GM12801 (cell line): ENCODE measurements around the gene ANKH.

Source experiments
- TF ChIP-seq, protein P1 (sequence below): IDR thresholded peaks from one replicate; pipeline ENCODE4 v1.5.1; 2011; ENCODE audit warnings: control low read depth; ENCODE audit not compliant: insufficient read length; ENCODE audit errors: extremely low read depth

ANKH gene

DNA sequence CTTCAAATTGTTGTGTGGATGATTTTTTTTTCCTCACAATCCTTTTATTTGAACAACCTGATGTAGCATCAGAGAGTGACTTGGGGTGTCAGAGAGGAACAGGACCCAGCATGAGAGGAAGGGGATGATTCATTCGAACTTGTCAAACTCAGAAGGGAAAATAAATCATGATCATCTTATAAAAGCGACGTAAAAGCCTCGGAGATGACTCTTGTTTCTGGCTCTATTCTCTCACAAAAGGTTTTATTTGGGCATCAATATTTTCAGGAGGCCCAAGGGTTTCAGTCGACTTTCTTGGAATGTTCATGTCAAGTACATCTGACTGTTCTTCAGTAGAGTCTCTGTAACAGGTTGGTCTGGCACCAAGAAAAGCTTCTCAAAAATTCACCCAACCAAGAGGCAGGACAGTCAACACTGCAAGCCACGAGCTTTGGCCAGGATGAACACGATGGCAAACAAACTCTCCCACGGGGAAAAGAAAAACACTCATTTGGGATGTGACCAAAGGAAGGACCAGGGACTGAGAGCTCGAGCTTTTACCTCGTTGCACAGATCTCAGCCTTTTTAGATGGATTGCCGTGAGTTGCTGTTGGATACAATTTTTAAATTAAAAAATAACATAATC, 55.1 kb downstream of the ANKH start:
- TF ChIP-seq, protein P1, sequence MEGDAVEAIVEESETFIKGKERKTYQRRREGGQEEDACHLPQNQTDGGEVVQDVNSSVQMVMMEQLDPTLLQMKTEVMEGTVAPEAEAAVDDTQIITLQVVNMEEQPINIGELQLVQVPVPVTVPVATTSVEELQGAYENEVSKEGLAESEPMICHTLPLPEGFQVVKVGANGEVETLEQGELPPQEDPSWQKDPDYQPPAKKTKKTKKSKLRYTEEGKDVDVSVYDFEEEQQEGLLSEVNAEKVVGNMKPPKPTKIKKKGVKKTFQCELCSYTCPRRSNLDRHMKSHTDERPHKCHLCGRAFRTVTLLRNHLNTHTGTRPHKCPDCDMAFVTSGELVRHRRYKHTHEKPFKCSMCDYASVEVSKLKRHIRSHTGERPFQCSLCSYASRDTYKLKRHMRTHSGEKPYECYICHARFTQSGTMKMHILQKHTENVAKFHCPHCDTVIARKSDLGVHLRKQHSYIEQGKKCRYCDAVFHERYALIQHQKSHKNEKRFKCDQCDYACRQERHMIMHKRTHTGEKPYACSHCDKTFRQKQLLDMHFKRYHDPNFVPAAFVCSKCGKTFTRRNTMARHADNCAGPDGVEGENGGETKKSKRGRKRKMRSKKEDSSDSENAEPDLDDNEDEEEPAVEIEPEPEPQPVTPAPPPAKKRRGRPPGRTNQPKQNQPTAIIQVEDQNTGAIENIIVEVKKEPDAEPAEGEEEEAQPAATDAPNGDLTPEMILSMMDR = no peak

DNA sequence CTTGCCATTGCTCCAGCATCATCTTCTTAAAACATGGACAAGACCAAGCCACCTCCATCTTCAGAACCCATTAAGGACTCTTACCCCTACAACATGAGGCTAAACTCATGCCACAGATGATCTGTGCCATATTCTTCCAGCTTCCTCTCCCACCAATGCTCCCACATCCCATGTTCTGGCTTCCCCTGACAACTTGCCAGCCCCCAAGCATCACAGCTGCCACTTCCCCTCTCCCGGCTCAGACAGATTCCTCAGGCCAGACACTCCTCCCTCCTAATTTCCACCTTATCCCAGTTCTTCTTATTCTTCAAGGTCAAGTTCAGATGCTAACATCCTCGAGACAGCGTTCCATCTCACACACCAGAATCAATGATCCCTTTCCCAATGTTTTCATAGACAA, 57.8 kb downstream of the ANKH start:
- TF ChIP-seq, protein P1 = no peak

DNA sequence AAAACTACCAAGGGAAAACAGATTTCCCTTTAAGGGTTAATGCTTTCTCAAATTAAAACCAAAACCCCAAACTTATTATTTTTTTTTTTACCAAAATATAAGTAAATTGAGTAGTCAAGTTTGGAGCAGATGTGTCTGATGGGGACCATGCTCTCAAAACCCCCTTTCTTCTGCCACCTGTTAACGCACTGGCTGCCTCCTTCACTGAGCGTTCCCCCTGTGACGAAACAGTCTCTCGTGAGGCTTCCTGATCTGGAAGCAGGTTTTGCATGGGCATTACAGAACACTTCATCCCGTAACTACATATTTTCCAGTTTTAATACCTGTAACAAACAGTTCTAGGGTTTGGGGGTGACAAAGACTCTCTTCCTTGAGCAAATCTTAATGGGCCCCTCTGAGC, 59.4 kb downstream of the ANKH start:
- TF ChIP-seq, protein P1 = no peak

DNA sequence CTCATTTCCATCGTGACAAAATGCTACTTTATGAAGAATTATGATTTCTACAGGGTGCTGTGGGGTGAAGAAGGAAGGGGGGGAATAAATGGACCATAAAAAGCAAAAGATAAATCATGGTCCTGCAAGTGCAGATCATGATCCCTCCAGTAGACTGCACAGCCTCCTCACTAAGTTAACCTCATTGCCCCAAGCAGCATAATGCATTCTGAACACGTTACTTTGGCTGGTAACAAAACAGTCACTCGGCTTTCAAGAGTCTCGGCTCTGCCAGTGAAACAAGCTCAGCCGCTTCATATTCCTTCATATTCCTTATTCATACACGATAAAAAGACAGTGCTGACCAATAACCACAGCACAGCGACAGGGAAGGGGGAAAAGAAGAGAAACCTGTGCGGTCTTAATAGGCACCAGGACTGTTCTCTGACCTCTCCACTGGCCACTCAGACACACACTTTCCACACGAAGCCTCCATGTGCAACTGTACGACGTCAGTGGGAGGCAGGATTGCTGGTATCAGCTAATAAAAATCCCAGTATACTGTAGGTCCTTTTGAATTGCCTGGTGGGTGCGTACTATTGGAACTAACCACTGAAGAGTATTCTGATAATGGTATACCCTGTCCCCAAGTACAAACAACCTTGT, 60.5 kb downstream of the ANKH start:
- TF ChIP-seq, protein P1 = no peak

DNA sequence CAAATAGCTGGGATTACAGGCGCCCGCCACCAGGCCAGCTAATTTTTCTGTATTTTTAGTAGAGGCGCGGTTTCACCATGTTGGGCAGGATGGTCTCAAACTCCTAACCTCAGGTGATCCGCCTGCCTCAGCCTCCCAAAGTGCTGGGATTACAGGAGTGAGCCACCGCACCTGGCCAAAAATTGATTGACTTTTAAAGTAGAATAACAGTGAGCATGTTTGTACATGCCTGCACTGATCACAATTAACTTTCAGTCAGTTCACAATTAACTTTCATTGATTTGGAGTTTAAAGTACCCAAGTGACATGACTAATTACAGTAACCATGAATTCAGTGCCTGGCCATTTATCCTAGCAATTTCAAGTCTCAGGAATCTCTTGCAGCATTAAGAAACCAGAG, 61.3 kb downstream of the ANKH start:
- TF ChIP-seq, protein P1 = no peak

DNA sequence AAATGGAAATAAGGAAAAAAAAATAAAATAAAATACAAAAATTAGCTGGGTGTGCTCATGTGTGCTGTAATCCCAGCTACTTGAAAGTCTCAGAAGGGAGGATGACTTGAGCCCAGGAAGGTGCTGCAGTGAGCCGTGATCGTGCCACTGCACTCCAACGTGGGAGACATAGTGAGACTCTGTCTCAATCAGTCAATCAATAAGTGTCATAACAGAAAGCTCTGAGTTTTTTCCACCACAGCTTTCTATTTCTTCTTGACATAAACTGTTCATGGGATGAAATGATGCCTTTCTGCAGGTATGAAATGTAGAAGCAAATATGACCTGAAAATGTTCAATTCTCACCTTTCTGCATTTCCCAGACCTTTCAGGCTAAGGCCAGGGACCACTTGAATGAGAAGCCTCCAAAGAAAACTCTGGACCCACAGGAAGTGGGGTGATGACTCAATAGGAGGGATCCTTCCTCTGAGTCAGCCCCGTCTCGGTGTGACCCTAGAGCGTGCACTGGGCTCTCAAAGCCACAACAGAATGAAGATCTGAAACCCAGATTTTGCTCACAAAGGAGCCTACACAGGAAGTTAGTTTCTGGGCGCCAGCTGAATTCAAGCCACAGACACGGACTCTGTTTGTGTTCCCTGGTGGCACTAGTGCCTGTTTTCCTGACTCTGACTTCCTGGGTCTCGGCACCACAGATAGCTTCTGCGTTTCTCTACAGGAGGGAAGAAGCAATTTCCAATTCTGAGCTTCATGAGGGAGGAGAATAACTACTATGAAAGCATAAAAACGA, 62.0 kb downstream of the ANKH start:
- TF ChIP-seq, protein P1 = no peak

DNA sequence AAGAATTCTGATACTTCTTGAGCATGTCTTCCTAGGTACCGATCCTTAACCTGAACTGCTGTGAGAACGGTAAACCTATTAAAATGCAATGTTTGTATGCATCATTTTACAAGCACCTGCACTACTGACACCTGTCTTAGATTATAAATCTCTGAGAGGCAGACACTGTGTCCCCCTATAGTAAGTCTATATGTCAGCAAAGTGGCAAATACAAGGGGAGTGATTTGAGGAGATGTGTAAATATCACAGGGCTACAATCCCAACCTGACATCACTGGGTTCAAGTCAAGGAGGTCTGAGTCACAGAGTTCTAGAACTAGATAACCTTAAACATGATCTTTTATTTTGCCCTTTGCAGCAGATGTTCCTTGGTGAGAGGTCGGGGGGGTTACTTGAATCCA, 64.1 kb downstream of the ANKH start:
- TF ChIP-seq, protein P1 = no peak
